HepG2 (cell line): ENCODE results near the gene NSMCE4A. TPM values are rescaled to one million over a fixed set of nuclear protein-coding genes. Genes with fewer than 3 reads are reported as not detected.

ENCODE experiments used
- CHD2 ChIP-seq: IDR thresholded peaks from 2 replicates; pipeline ENCODE4 v1.6.1; 2011; ENCODE audit warnings: low read depth, low read length, improper control_type of control experiment
- CTCF ChIP-seq: sonication (generic); formaldehyde crosslinking; IDR thresholded peaks from 2 replicates; pipeline ENCODE4 v1.5.0; 2020; ENCODE audit warnings: mild to moderate bottlenecking, missing genetic modification reagents, moderate library complexity
- ELF3 ChIP-seq: IDR thresholded peaks from 2 replicates; pipeline ENCODE4 v1.6.1; 2016; ENCODE audit warnings: missing genetic modification reagents, missing compliant biosample characterization
- GLI4 ChIP-seq: sonication (generic); formaldehyde crosslinking; IDR thresholded peaks from 2 replicates; pipeline ENCODE4 v1.5.1; 2020; ENCODE audit warnings: missing genetic modification reagents, mild to moderate bottlenecking, moderate library complexity, borderline replicate concordance
- HDAC1 ChIP-seq: sonication (generic); formaldehyde crosslinking; IDR thresholded peaks from 2 replicates; pipeline ENCODE4 v1.5.1; 2020; ENCODE audit warnings: mild to moderate bottlenecking, missing genetic modification reagents
- HES4 ChIP-seq: sonication (generic); formaldehyde crosslinking; IDR thresholded peaks from 2 replicates; pipeline ENCODE4 v1.9.0; 2021; ENCODE audit warnings: mild to moderate bottlenecking, missing genetic modification reagents, borderline replicate concordance
- PAX8 ChIP-seq: sonication (generic); formaldehyde crosslinking; IDR thresholded peaks from 2 replicates; pipeline ENCODE4 v1.8.0; 2022; ENCODE audit warnings: mild to moderate bottlenecking, missing genetic modification reagents, borderline replicate concordance
- POGK ChIP-seq: sonication (generic); formaldehyde crosslinking; conservative IDR thresholded peaks from 2 replicates; pipeline ENCODE4 v1.8.0; 2022; ENCODE audit warnings: mild to moderate bottlenecking, moderate library complexity, missing genetic modification reagents
- PRDM15 ChIP-seq: sonication (generic); formaldehyde crosslinking; IDR thresholded peaks from 2 replicates; pipeline ENCODE4 v1.4.0; 2020; ENCODE audit warnings: missing genetic modification reagents
- RCOR2 ChIP-seq: IDR thresholded peaks from 2 replicates; pipeline ENCODE4 v1.6.1; 2016; ENCODE audit warnings: missing biosample characterization, missing genetic modification reagents
- SAFB2 ChIP-seq: sonication (generic); formaldehyde crosslinking; IDR thresholded peaks from 2 replicates; pipeline ENCODE4 v1.5.1; 2020; ENCODE audit warnings: missing genetic modification reagents, low read depth, mild to moderate bottlenecking, borderline replicate concordance
- SNAPC5 ChIP-seq: sonication (generic); formaldehyde crosslinking; IDR thresholded peaks from 2 replicates; pipeline ENCODE4 v1.8.1; 2023; ENCODE audit warnings: mild to moderate bottlenecking, missing genetic modification reagents, borderline replicate concordance
- SRSF1 ChIP-seq: fragments of 200-400 bp; formaldehyde crosslinking; optimal IDR thresholded peaks from 2 replicates; pipeline ENCODE3; 2017; ENCODE audit warnings: mild to moderate bottlenecking, low read depth, low read length, moderate library complexity
- STAG1 ChIP-seq: sonication (generic); formaldehyde crosslinking; IDR thresholded peaks from 2 replicates; pipeline ENCODE4 v1.4.0; 2020; ENCODE audit warnings: missing genetic modification reagents
- TBX2 ChIP-seq: sonication (generic); formaldehyde crosslinking; IDR thresholded peaks from 2 replicates; pipeline ENCODE4 v1.5.0; 2020; ENCODE audit warnings: missing genetic modification reagents, mild to moderate bottlenecking, borderline replicate concordance
- TEAD3 ChIP-seq: optimal IDR thresholded peaks from 2 replicates; pipeline ENCODE3; 2016; ENCODE audit warnings: borderline replicate concordance
- TFDP2 ChIP-seq: sonication (generic); formaldehyde crosslinking; IDR thresholded peaks from 2 replicates; pipeline ENCODE4 v1.4.0; 2020; ENCODE audit warnings: missing genetic modification reagents
- ZNF329 ChIP-seq: sonication (generic); formaldehyde crosslinking; IDR thresholded peaks from 2 replicates; pipeline ENCODE4 v1.9.0; 2021; ENCODE audit warnings: low read depth, mild to moderate bottlenecking, missing genetic modification reagents
- ZNF510 ChIP-seq: sonication (generic); formaldehyde crosslinking; IDR thresholded peaks from 2 replicates; pipeline ENCODE4 v1.4.0; 2020; ENCODE audit warnings: low read depth, mild to moderate bottlenecking, missing genetic modification reagents
- ZNF674 ChIP-seq: sonication (generic); formaldehyde crosslinking; IDR thresholded peaks from 2 replicates; pipeline ENCODE4 v1.5.0; 2020; ENCODE audit warnings: low read depth, mild to moderate bottlenecking, missing genetic modification reagents
- polyA plus RNA-seq, 8 experiments: library from polyadenylated mRNA; depleted of rRNA in 3 of 8; stranded (reverse) in 7 of 8; unstranded in 1 of 8; fragments of >200 nt; fragmentation: Illumina TruSeq in 4 of 8; extraction: Trizol in 4 of 8; gene quantifications; 2 replicates each; pipeline versions ENCODE4 v1.2.1 to v1.2.3, GENCODE V29; 2011 to 2016; ENCODE audit warnings: low read depth in 4 of 8, missing spikeins in 1 of 8, mixed read lengths in 1 of 8; ENCODE audit not compliant: insufficient read depth in 1 of 8
- total RNA-seq, 5 experiments: library from RNA; depleted of rRNA; stranded (reverse); fragments of >200 nt; fragmentation: Illumina TruSeq; extraction: Trizol; gene quantifications; 2 replicates each; pipeline ENCODE4 v1.2.3, GENCODE V29; 2016; ENCODE audit warnings: low read depth in 1 of 5

NSMCE4A gene
- total and polyA plus RNA-seq, 2 of the 13 experiments (the other 11 are each of a cell fraction or from before 2014, with no cell fraction given): 61.1 to 91.6 TPM

- TF ChIP-seq PRDM15 (CRISPR knock-in tag) (peak; percentile 95), CHD2 (no peak), GLI4 (CRISPR knock-in tag) (peak; percentile 42; the same call in 1 of the 2 replicates), TFDP2 (CRISPR knock-in tag) (peak; percentile 94), SNAPC5 (0 out of 2 replicates have a peak, but pooled peaks have one; percentile 65), ELF3 (CRISPR knock-in tag) (peak; percentile 71; the same call in 1 of the 2 replicates), RCOR2 (CRISPR knock-in tag) (no peak), CTCF (CRISPR knock-in tag) (peak; percentile 78), SRSF1 (peak; percentile 61), HDAC1 (CRISPR knock-in tag) (peak; percentile 70), TEAD3 (CRISPR knock-in tag) (peak; percentile 25), HES4 (CRISPR knock-in tag) (peak; percentile 52; the same call in 1 of the 2 replicates), STAG1 (CRISPR knock-in tag) (peak; percentile 51), SAFB2 (no peak), ZNF674 (no peak), TBX2 (CRISPR knock-in tag) (peak; percentile 41; the same call in 1 of the 2 replicates), POGK (CRISPR knock-in tag) (peak; percentile 55; the same call in 1 of the 2 replicates), PAX8 (CRISPR knock-in tag) (0 out of 2 replicates have a peak, but pooled peaks have one; percentile 73), ZNF329 (CRISPR knock-in tag) (0 out of 2 replicates have a peak, but pooled peaks have one; percentile 28), ZNF510 (CRISPR knock-in tag) (peak; percentile 56; the same call in 1 of the 2 replicates)
Observed at GRCh38 chr10:121974535-121975294, at the start of gene NSMCE4A (continued).
